GM19463 (cell line): ENCODE data around the gene LARP1B.
A peak's percentile ranks its signal among the peaks of the same experiment; 100 is the strongest.
"Not testable (repeated sequence)": the region's sequence is repeated elsewhere in the genome, so short reads cannot be mapped to it uniquely, and the experiment has no call there.

ENCODE experiments used
- ATAC-seq: cut with Tn5 transposase; IDR thresholded peaks from one replicate; pipeline ENCODE4 v1.9.1; 2021; ENCODE audit warnings: mild to moderate bottlenecking, moderate library complexity; ENCODE audit not compliant: unreplicated experiment

Gene LARP1B

GRCh38 chr4:128220286-128221235 is 159.4 kb downstream of the LARP1B start:
- ATAC-seq = peak; percentile 71

- no peak for ATAC-seq
Observed at GRCh38 chr4:128221586-128221985, 160.5 kb downstream of the LARP1B start.

DNA sequence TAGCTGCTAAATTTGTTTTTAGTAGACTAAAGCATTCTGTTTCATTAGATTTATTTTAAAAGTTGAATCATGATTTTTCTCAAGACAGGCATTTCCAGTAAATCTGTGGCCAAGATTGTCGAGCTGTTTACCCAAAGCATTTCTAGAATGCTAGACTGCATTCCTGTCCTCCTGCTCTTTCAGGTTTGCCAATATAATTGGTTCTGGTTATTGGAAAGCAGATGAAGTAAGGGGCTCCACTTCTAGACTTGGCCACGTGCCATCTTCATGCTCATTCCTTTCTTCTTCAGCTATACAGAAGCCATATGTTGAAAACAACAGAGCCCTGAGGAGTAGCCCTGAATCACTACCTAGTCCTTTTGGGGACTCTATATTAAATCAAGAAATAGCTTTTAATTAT is 164.0 kb downstream of the LARP1B start:
- no peak for ATAC-seq

- ATAC-seq = no peak
Observed at GRCh38 chr4:128227991-128228571, 167.0 kb downstream of the LARP1B start.

GRCh38 chr4:128228845-128229795 is 168.0 kb downstream of the LARP1B start:
- no peak for ATAC-seq

DNA sequence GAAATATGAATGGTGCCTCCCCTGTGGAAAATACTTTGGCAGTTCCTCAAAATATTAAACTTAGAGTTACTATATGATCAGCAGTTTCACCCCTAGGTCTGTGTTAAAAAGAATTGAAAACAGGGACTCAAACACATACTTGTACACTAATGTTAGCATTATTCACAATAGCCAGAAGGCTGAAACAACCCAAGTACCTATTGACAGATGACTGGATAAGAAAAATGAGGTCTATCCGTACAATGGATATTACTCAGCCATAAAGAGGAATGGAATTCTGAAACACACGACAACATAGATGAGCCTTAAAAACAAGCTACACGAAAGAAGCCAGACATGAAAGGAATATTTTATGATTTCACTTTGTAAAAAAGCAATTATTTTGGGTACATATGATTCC is 171.6 kb downstream of the LARP1B start:
- no peak for ATAC-seq

DNA sequence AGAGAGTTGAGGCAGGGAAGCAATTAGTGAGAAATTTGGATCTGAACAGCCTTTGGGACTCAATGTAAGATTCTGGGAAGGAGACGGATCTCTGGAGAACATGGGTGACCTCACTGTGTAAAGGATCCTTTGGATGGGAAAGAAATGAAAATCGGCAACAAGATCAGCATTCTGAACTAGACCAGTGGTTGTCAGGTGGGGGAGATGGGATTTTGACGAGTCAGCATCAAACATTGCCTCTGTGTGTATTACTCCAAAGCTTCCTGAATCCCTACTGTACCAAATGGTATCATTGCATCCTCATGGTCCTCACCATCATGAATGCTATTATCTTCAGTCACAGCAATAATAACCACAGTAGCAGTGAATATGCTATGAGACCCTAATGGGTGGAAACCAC is 173.7 kb downstream of the LARP1B start:
- ATAC-seq = no peak

DNA sequence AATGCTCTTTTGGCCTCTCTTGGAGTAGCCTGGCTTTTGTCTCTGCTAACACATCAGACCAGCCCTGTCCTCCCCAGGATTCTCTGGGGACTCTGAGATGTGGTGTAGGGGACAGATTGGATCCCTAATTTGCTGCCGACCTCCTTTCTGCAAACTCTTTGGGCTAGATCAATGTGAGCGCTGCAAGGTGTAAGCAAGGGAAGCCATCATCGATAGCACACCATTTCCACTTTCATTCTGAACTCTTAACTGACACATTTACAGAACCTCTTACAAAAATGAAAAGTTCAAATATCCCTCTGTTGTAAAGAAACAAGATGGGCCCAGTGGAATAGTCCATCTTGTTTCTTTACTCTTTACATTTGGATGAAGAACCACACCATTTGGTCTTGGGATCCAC is 179.9 kb downstream of the LARP1B start:
- no peak for ATAC-seq

GRCh38 chr4:128241425-128241913 is 180.4 kb downstream of the LARP1B start:
- no peak for ATAC-seq

GRCh38 chr4:128241981-128242380 is 180.9 kb downstream of the LARP1B start:
- ATAC-seq = no peak

GRCh38 chr4:128242601-128243000 is 181.5 kb downstream of the LARP1B start:
- ATAC-seq = no peak

- ATAC-seq = no peak
Observed at GRCh38 chr4:128244379-128244778, 183.3 kb downstream of the LARP1B start.

DNA sequence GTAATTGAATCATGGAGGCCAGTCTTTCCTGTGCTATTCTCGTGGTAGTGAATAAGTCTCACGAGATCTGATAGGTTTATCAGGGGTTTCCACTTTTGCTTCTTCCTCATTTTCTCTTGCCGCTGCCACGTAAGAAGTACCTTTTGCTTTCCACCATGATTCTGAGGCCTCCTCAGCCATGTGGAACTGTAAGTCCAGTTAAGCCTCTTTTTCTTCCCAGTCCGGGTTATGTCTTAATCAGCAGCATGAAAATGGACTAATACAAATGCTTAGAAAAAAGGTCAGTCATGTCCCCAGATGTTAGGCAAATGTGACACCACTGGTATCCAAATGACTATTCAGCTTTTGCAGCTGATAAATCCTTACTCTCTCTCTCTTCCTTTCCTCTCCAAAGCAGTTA is 184.3 kb downstream of the LARP1B start:
- ATAC-seq = not testable (repeated sequence)

GRCh38 chr4:128247906-128248305 is 186.8 kb downstream of the LARP1B start:
- no peak for ATAC-seq

DNA sequence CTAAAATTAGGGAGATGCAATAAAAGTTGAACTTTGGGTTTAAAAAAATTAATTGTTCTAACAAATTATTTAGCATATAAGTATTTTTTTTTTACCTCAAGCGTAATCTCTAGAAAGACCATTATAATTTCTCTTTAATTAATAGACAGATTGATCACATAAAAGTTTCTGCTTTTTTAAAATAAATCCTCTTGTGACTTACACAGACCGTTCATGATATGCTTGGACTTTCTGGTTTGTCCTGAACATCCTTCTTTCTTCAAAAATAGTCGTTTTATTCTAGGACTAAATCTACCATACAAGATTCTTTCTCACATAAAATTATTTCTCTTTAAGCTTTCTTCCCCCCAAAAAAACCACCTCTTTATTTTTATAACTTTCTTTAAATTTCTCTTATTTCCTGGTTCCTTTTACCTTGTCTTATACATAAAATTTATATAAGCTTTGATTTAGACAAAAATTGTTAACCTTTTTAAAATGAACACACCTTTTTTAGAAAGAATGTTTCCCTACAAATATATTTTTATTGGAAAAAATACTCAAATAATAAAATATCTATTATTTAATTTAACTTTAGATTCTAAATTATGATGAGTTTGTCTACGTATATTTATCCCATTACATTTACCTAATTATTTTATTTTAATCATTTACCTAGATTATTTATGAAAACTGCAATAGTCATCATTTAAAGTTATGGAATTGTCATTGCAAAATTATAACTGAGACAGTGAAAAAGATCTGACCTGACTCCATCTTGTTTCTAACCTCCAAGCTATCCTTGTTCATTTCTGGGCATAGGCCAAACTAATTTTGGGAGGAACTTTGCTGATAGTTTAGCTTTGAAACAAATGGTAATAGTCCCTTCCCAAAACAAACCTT is 188.9 kb downstream of the LARP1B start:
- no peak for ATAC-seq

DNA sequence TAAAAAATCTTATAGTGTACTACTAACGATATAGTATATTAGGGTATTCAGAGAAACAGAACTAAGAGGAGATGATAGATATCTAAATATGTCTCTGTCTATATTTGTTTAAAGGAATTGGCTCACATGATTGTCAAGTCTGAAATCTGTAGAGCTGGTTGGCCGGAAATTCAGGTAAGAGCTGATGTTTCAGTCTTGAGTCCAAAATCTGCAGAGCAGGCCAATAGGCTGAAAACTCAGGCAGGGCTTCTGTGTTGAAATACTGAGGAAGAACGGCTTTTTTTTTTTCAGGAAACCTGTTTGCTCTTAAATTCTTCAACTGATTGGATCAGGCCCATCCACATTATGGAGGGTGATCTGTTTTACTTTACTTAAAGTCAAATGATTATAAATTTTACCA is 194.8 kb downstream of the LARP1B start:
- ATAC-seq = no peak

DNA sequence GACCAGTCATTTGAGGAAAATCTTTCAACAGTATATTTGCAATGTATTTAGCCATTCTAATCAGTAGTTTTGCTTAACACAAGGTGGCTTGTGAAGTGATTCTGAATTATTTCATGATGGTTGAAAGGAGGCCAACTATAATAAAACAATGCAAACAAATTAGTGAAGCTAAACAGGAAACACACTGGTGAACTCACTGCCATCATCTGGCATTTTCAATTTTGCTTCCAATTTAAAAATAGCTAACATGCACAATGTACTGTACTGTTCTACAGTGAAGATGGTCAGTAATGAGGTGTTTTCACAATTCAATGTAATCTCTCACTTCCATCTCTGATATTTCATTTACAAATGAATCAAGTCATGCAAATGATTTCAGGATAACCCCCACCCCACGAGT is 195.4 kb downstream of the LARP1B start:
- ATAC-seq = no peak

DNA sequence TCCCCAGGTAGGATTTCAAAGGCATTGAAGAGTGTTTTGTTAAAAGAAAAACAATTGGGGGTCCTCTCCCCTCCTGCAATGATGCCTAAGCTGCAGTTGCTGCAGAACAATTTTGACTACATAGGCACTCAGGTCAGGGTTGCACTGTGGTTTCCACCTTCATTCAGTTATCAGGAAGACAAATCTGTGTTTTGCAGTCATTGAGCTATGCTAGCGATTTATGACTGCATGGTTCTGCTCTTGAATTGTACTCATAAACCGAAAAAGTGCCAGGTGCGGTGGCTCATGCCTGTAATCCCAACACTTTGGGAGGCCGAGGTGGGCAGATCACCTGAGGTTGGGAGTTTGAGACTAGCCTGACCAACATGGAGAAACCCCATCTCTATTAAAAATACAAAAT is 197.1 kb downstream of the LARP1B start:
- ATAC-seq = not testable (repeated sequence)

- ATAC-seq = not testable (repeated sequence)
Observed at GRCh38 chr4:128259889-128260288, 198.8 kb downstream of the LARP1B start.
